ENCODE measurements around the gene WEE2. TPM values are rescaled to one million over a fixed set of nuclear protein-coding genes. Genes with fewer than 3 reads are reported as not detected.

Gene WEE2
- total and polyA plus RNA-seq, 9 of the 15 experiments (the other 6 are each of a cell fraction or from before 2014, with no cell fraction given), result not detected

DNA sequence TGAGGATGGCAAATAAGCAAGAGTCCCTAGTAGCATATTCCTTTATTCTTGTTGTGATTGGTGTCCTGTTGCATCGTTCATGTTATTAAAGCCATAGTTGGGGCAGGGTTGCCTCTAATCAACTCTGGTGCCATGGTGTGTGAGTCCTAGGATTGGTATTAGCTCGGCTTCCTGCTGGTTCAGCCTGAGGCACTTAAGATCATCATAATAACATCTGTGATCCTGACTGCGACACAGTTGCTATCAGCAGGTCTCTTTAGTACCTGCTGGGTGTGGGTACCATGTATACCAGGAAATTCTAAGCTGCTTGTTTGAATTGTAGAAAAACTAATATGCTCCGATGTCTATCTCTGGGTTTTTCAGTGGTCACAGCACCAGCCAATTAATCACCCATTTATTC, 1.6 kb downstream of the WEE2 start (continued):
- TF ChIP-seq, protein P1, sequence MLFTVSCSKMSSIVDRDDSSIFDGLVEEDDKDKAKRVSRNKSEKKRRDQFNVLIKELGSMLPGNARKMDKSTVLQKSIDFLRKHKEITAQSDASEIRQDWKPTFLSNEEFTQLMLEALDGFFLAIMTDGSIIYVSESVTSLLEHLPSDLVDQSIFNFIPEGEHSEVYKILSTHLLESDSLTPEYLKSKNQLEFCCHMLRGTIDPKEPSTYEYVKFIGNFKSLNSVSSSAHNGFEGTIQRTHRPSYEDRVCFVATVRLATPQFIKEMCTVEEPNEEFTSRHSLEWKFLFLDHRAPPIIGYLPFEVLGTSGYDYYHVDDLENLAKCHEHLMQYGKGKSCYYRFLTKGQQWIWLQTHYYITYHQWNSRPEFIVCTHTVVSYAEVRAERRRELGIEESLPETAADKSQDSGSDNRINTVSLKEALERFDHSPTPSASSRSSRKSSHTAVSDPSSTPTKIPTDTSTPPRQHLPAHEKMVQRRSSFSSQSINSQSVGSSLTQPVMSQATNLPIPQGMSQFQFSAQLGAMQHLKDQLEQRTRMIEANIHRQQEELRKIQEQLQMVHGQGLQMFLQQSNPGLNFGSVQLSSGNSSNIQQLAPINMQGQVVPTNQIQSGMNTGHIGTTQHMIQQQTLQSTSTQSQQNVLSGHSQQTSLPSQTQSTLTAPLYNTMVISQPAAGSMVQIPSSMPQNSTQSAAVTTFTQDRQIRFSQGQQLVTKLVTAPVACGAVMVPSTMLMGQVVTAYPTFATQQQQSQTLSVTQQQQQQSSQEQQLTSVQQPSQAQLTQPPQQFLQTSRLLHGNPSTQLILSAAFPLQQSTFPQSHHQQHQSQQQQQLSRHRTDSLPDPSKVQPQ (CRISPR knock-in tag; IDR thresholded peaks at IDR 0.05; ENCODE audit: borderline replicate concordance), result no peak
- TF ChIP-seq, protein P2, sequence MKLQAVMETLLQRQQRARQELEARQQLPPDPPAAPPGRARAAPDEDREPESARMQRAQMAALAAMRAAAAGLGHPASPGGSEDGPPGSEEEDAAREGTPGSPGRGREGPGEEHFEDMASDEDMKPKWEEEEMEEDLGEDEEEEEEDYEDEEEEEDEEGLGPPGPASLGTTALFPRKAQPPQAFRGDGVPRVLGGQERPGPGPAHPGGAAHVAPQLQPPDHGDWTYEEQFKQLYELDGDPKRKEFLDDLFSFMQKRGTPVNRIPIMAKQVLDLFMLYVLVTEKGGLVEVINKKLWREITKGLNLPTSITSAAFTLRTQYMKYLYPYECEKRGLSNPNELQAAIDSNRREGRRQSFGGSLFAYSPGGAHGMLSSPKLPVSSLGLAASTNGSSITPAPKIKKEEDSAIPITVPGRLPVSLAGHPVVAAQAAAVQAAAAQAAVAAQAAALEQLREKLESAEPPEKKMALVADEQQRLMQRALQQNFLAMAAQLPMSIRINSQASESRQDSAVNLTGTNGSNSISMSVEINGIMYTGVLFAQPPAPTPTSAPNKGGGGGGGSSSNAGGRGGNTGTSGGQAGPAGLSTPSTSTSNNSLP (IDR thresholded peaks at IDR 0.05; ENCODE audit: borderline replicate concordance, low read depth, low read length), result no peak
- TF ChIP-seq, protein P3, sequence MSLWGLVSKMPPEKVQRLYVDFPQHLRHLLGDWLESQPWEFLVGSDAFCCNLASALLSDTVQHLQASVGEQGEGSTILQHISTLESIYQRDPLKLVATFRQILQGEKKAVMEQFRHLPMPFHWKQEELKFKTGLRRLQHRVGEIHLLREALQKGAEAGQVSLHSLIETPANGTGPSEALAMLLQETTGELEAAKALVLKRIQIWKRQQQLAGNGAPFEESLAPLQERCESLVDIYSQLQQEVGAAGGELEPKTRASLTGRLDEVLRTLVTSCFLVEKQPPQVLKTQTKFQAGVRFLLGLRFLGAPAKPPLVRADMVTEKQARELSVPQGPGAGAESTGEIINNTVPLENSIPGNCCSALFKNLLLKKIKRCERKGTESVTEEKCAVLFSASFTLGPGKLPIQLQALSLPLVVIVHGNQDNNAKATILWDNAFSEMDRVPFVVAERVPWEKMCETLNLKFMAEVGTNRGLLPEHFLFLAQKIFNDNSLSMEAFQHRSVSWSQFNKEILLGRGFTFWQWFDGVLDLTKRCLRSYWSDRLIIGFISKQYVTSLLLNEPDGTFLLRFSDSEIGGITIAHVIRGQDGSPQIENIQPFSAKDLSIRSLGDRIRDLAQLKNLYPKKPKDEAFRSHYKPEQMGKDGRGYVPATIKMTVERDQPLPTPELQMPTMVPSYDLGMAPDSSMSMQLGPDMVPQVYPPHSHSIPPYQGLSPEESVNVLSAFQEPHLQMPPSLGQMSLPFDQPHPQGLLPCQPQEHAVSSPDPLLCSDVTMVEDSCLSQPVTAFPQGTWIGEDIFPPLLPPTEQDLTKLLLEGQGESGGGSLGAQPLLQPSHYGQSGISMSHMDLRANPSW (CRISPR knock-in tag; IDR thresholded peaks at IDR 0.05), result no peak
- TF ChIP-seq, protein P4, sequence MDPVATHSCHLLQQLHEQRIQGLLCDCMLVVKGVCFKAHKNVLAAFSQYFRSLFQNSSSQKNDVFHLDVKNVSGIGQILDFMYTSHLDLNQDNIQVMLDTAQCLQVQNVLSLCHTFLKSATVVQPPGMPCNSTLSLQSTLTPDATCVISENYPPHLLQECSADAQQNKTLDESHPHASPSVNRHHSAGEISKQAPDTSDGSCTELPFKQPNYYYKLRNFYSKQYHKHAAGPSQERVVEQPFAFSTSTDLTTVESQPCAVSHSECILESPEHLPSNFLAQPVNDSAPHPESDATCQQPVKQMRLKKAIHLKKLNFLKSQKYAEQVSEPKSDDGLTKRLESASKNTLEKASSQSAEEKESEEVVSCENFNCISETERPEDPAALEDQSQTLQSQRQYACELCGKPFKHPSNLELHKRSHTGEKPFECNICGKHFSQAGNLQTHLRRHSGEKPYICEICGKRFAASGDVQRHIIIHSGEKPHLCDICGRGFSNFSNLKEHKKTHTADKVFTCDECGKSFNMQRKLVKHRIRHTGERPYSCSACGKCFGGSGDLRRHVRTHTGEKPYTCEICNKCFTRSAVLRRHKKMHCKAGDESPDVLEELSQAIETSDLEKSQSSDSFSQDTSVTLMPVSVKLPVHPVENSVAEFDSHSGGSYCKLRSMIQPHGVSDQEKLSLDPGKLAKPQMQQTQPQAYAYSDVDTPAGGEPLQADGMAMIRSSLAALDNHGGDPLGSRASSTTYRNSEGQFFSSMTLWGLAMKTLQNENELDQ (CRISPR knock-in tag; IDR thresholded peaks at IDR 0.05; ENCODE audit: borderline replicate concordance), result no peak
- no peak for TF ChIP-seq CHD1 (IDR thresholded peaks at IDR 0.05; ENCODE audit: low read length)
- TF ChIP-seq, protein P5, sequence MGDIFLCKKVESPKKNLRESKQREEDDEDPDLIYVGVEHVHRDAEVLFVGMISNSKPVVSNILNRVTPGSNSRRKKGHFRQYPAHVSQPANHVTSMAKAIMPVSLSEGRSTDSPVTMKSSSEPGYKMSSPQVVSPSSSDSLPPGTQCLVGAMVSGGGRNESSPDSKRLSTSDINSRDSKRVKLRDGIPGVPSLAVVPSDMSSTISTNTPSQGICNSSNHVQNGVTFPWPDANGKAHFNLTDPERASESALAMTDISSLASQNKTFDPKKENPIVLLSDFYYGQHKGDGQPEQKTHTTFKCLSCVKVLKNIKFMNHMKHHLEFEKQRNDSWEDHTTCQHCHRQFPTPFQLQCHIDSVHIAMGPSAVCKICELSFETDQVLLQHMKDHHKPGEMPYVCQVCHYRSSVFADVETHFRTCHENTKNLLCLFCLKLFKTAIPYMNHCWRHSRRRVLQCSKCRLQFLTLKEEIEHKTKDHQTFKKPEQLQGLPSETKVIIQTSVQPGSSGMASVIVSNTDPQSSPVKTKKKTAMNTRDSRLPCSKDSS (IDR thresholded peaks at IDR 0.05; ENCODE audit: low read depth, partially characterized antibody), result no peak

All from K562 (cell line).